Measurements from ENCODE around the gene SLC29A3.

- TF ChIP-seq, protein P1, sequence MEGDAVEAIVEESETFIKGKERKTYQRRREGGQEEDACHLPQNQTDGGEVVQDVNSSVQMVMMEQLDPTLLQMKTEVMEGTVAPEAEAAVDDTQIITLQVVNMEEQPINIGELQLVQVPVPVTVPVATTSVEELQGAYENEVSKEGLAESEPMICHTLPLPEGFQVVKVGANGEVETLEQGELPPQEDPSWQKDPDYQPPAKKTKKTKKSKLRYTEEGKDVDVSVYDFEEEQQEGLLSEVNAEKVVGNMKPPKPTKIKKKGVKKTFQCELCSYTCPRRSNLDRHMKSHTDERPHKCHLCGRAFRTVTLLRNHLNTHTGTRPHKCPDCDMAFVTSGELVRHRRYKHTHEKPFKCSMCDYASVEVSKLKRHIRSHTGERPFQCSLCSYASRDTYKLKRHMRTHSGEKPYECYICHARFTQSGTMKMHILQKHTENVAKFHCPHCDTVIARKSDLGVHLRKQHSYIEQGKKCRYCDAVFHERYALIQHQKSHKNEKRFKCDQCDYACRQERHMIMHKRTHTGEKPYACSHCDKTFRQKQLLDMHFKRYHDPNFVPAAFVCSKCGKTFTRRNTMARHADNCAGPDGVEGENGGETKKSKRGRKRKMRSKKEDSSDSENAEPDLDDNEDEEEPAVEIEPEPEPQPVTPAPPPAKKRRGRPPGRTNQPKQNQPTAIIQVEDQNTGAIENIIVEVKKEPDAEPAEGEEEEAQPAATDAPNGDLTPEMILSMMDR (IDR thresholded peaks at IDR 0.05), result no peak
- TF ChIP-seq POLR2A (IDR thresholded peaks at IDR 0.05) (no peak), POLR2AphosphoS5 (IDR thresholded peaks at IDR 0.05) (no peak)
Measured at GRCh38 chr10:71354776-71355175, 35.7 kb downstream of the SLC29A3 start.
